Breast epithelium (tissue), 4 donors: ENCODE data around the gene PICALM. TPM values are rescaled to one million over a fixed set of nuclear protein-coding genes. Genes with fewer than 3 reads are reported as not detected.
"Not testable (repeated sequence)": the region's sequence is repeated elsewhere in the genome, so short reads cannot be mapped to it uniquely, and the experiment has no call there.

Source experiments
- DNase-seq, 2 donors: peaks; one replicate each; pipeline ENCODE4 v3.0.0-alpha.2; 2019; ENCODE audit warnings: low spot score in 2 of 2
- H3K27ac ChIP-seq, 2 donors: fragments of 200-600 bp; sonication (generic) in 1 of 2; one replicate each; pipeline ENCODE4 v1.5.1; 2016 to 2019; ENCODE audit warnings: mild to moderate bottlenecking in 1 of 2
- H3K27me3 ChIP-seq, 2 donors: fragments of 200-600 bp; sonication (generic) in 1 of 2; one replicate each; pipeline versions ENCODE4 v1.5.1 to v1.6.0; 2017 to 2019; ENCODE audit warnings: control low read depth in 1 of 2, mild to moderate bottlenecking in 1 of 2
- H3K36me3 ChIP-seq: fragments of 200-600 bp; one replicate; pipeline ENCODE4 v1.5.1; 2019
- H3K4me1 ChIP-seq, 2 donors: fragments of 200-600 bp; sonication (generic); one replicate each; pipeline ENCODE4 v1.5.1; 2016 to 2019; ENCODE audit warnings: control low read depth in 1 of 2
- H3K4me3 ChIP-seq, 3 donors: fragments of 200-600 bp; sonication (generic); 1 replicate in 2 of 3; 2 replicates in 1 of 3; pipeline ENCODE4 v1.5.1; 2016 to 2019; ENCODE audit warnings: mild to moderate bottlenecking in 3 of 3, moderate library complexity in 2 of 3
- H3K9me3 ChIP-seq, 2 donors: fragments of 200-600 bp; sonication (generic) in 1 of 2; one replicate each; pipeline ENCODE4 v1.5.1; 2016 to 2019; ENCODE audit warnings: control low read depth in 1 of 2
- CTCF ChIP-seq, 3 donors: fragments of 450-650 bp; IDR thresholded peaks; one replicate each; pipeline ENCODE4 v1.5.1; 2016 to 2017; ENCODE audit warnings: antibody characterized with exemption in 3 of 3, mild to moderate bottlenecking in 3 of 3, moderate library complexity in 3 of 3
- POLR2A ChIP-seq: fragments of 450-650 bp; IDR thresholded peaks from one replicate; pipeline ENCODE4 v1.6.1; 2016; ENCODE audit warnings: antibody characterized with exemption, mild to moderate bottlenecking, moderate library complexity
- POLR2AphosphoS5 ChIP-seq, 3 donors: sonication (generic); formaldehyde crosslinking; IDR thresholded peaks; one replicate each; pipeline ENCODE4 v1.6.1; 2017; ENCODE audit warnings: antibody characterized with exemption in 3 of 3
- intact Hi-C: fragments of 100-400 bp; cut with DNase I; formaldehyde crosslinking; loops from one replicate; pipeline ENCODE4 v1.15.1; 2023; ENCODE audit warnings: low total_unique reads
- total RNA-seq, 3 donors: library from RNA; depleted of rRNA; stranded (reverse); fragments of >200 nt; gene quantifications; one replicate each; pipeline ENCODE4 v1.1.0, GENCODE V29; 2016

The PICALM gene
- total RNA-seq, 3 donors from 2014 or later: 327 to 336 (median 328) TPM

GRCh38 chr11:86116386-86116726, 47.5 kb upstream of the PICALM start:
- Histone ChIP-seq H3K4me1 (no peaks in the 10 kb centered on the region), H3K4me3 (no peak overlapping the region), H3K27ac (peak overlapping the region; percentile 23 to 56), H3K9me3 (no peaks in the 10 kb centered on the region), H3K36me3 (no peaks in the 10 kb centered on the region), H3K27me3 (no peaks in the 10 kb centered on the region)
- intact Hi-C loops: no loop called here
- TF ChIP-seq POLR2AphosphoS5 (IDR thresholded peaks at IDR 0.05): no peak
- no peak for TF ChIP-seq CTCF (IDR thresholded peaks at IDR 0.05)
- TF ChIP-seq POLR2A: no peak
- no peak for DNase-seq

- Histone ChIP-seq H3K27me3 (no peaks in the 10 kb centered on the region), H3K36me3 (no peaks in the 10 kb centered on the region), H3K27ac (peak overlapping the region; percentile 23 to 56), H3K9me3 (no peaks in the 10 kb centered on the region), H3K4me3 (no peak overlapping the region), H3K4me1 (no peaks in the 10 kb centered on the region)
- no peak for TF ChIP-seq POLR2A
- no peak for TF ChIP-seq CTCF (IDR thresholded peaks at IDR 0.05)
- no peak for TF ChIP-seq POLR2AphosphoS5 (IDR thresholded peaks at IDR 0.05)
- DNase-seq: no peak
- intact Hi-C loops: no loop called here
These were observed 46.9 kb upstream of the PICALM start for GRCh38 chr11:86115542-86116385.

- Histone ChIP-seq H3K27me3 (no peaks in the 10 kb centered on the region), H3K4me3 (no peak overlapping the region), H3K27ac (no peak overlapping the region), H3K9me3 (no peaks in the 10 kb centered on the region), H3K4me1 (no peaks in the 10 kb centered on the region), H3K36me3 (no peaks in the 10 kb centered on the region)
- TF ChIP-seq POLR2A: no peak
- TF ChIP-seq CTCF (IDR thresholded peaks at IDR 0.05): no peak
- TF ChIP-seq POLR2AphosphoS5 (IDR thresholded peaks at IDR 0.05): no peak
- no peak for DNase-seq
- intact Hi-C loops: no loop called here
These were observed 40.2 kb upstream of the PICALM start for GRCh38 chr11:86108890-86109638.

GRCh38 chr11:86108191-86108590, 39.3 kb upstream of the PICALM start:
- Histone ChIP-seq H3K4me1 (no peaks in the 10 kb centered on the region), H3K27me3 (no peaks in the 10 kb centered on the region), H3K36me3 (no peaks in the 10 kb centered on the region), H3K9me3 (no peaks in the 10 kb centered on the region), H3K4me3 (no peak overlapping the region), H3K27ac (no peak overlapping the region)
- intact Hi-C loops: no loop called here
- DNase-seq: no peak
- no peak for TF ChIP-seq POLR2AphosphoS5 (IDR thresholded peaks at IDR 0.05)
- TF ChIP-seq CTCF (IDR thresholded peaks at IDR 0.05): no peak
- no peak for TF ChIP-seq POLR2A

- H3K27me3 ChIP-seq: no peaks in the 10 kb centered on the region
- no peaks in the 10 kb centered on the region for H3K36me3 ChIP-seq
- no peak for DNase-seq
- H3K27ac ChIP-seq: no peak overlapping the region
- intact Hi-C loops: no loop called here
- TF ChIP-seq CTCF (IDR thresholded peaks at IDR 0.05): no peak
- TF ChIP-seq POLR2A: no peak
- no peak for TF ChIP-seq POLR2AphosphoS5 (IDR thresholded peaks at IDR 0.05)
- no peaks in the 10 kb centered on the region for H3K9me3 ChIP-seq
- H3K4me3 ChIP-seq: no peak overlapping the region
- no peaks in the 10 kb centered on the region for H3K4me1 ChIP-seq
These were observed 38.0 kb upstream of the PICALM start for GRCh38 chr11:86106916-86107315.

- not testable (repeated sequence) for H3K4me1 ChIP-seq
These were observed 37.1 kb upstream of the PICALM start for GRCh38 chr11:86106031-86106430.

GRCh38 chr11:86105601-86106000, 36.7 kb upstream of the PICALM start:
- DNase-seq, H3K27ac ChIP-seq, H3K27me3 ChIP-seq, H3K36me3 ChIP-seq, H3K4me3 ChIP-seq, H3K4me1 ChIP-seq, intact Hi-C loops, H3K9me3 ChIP-seq: not testable (repeated sequence)

More at GRCh38 chr11:86106031-86106430, 37.1 kb upstream of the PICALM start:
- DNase-seq, H3K9me3 ChIP-seq, H3K4me3 ChIP-seq, intact Hi-C loops, H3K27me3 ChIP-seq, H3K27ac ChIP-seq, H3K36me3 ChIP-seq: not testable (repeated sequence)
